Fibroblast of pulmonary artery (primary cell): ENCODE data around the gene CNTNAP5.

Experiments
- DNase-seq: peaks from one replicate; pipeline ENCODE4 v3.0.0-alpha.2; 2010; ENCODE audit warnings: low read depth
- H3K4me3 ChIP-seq: replicated peaks from 2 replicates; pipeline ENCODE4 v1.5.1; 2011; ENCODE audit warnings: low read depth, mild to moderate bottlenecking, control low read depth, low read length, moderate library complexity
- CTCF ChIP-seq: IDR thresholded peaks from 2 replicates; pipeline ENCODE4 v1.5.1; 2011; ENCODE audit warnings: mild to moderate bottlenecking, control low read depth, low read length, inconsistent platforms; ENCODE audit errors: missing control alignments

The CNTNAP5 gene

DNA sequence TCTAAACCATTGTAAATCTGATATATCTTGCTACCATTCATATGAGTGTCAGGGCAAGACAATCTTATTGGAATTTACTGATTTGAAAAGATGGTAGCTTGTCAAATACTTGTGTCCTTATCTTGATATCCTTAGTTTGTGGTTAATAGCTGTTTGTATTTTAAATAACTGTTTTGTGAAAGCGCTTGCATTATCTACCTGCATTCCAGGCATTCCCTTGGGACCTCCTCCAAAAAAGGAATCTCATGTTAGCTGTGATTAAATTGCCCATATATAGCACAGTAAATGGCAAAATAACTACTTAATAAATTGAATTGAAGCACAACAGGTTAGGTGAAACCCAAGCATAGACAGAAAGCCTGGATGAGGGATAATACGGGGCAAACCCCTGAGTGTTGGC is 13.9 kb downstream of the CNTNAP5 start:
- no peak overlapping the region for H3K4me3 ChIP-seq
- TF ChIP-seq CTCF, result no peak
- DNase-seq, result no peak

GRCh38 chr2:124039762-124040291 is 14.7 kb downstream of the CNTNAP5 start:
- no peak overlapping the region for H3K4me3 ChIP-seq
- TF ChIP-seq CTCF, result no peak
- DNase-seq, result no peak

DNA sequence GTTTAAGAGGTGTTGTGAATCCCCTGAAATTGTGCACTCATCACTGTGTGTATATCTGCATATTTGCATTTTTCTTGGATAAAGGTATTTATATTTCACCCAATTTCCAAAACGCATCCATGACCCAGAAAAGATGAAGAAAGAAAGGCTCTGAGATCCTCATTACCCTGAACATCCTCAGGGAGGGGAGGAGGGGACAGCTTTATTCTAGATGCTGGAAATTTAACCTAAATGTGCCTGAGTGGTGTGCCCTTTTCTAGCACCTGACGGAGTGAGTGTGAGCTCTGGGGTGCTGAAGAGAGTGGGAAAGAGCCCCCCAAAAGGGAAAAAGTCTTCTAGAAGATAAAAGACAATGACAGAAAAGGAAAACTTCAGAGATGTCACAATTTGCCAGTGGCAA is 20.8 kb downstream of the CNTNAP5 start:
- no peak for TF ChIP-seq CTCF
- no peak overlapping the region for H3K4me3 ChIP-seq
- no peak for DNase-seq

- no peak overlapping the region for H3K4me3 ChIP-seq
- no peak for DNase-seq
- no peak for TF ChIP-seq CTCF
Measured at GRCh38 chr2:124046332-124046731, 21.2 kb downstream of the CNTNAP5 start.

DNA sequence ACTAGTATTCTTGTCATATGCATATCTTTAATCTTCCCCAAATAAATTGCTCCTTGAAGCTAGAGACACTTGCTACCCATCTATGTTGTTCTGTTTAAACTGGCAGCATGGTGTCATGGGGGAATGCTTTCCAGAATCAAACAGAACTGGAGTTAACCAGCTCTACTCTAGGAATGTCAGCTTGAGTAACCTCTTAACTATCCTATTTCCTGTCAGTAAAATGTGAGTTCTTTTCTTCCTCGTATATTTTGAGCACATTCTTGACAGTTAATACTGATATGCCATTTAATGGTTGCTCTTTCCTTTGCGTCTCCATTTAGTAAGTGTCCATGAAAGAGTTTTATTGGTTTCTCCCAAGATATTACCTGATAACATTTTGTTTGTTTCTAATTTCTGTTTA is 23.0 kb downstream of the CNTNAP5 start:
- DNase-seq, result no peak
- TF ChIP-seq CTCF, result no peak

GRCh38 chr2:124048664-124049063 is 23.6 kb downstream of the CNTNAP5 start:
- TF ChIP-seq CTCF, result no peak
- no peak for DNase-seq
- no peak overlapping the region for H3K4me3 ChIP-seq

More for the DNA sequence above, 23.0 kb downstream of the CNTNAP5 start:
- H3K4me3 ChIP-seq, result no peak overlapping the region

- no peak for TF ChIP-seq CTCF
- DNase-seq, result no peak
- H3K4me3 ChIP-seq, result no peak overlapping the region
Measured at GRCh38 chr2:124049136-124049535, 24.0 kb downstream of the CNTNAP5 start.
